ENCODE results near the gene DSC1.

DSC1 gene

GRCh38 chr18:31105733-31106132 lies 56.9 kb downstream of the DSC1 start:
- no peak overlapping the region for H3K27ac ChIP-seq (ENCODE audit: low read depth, low read length)
- H3K4me1 ChIP-seq (ENCODE audit: control insufficient read depth in 1 of 2, insufficient read depth in 2 of 2, low read length in 2 of 2), result peaks cover 7 to 10% of the 10 kb centered on the region in 2 donors

DNA sequence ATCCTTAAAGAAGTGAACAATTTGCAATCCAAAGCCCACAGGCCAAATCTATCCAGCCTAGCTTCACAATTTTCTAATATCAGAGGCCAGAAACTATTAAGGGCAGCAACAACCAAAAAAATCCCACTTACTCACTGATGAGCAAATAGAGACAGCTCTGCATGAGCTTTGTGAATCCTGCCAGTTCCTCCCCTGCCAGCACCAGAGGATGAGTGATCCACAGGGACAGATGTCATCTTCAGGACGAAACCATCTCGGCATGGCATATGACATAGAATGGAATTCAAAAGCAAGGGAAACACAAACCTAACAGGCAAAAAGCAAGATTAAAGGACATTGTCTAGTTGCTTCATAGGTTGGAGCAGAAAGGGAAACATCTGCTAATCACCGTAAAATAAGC lies 58.2 kb downstream of the DSC1 start:
- H3K36me3 ChIP-seq (ENCODE audit: control insufficient read depth in 1 of 2, insufficient read depth in 2 of 2, low read length in 2 of 2), result no peaks in the 10 kb centered on the region
- H3K4me1 ChIP-seq (ENCODE audit: control insufficient read depth in 1 of 2, insufficient read depth in 2 of 2, low read length in 2 of 2), result peaks cover 10 to 14% of the 10 kb centered on the region in 2 donors
- H3K27ac ChIP-seq (ENCODE audit: low read depth, low read length), result no peak overlapping the region
- H3K4me3 ChIP-seq (ENCODE audit: low read depth in 1 of 2, low read length in 2 of 2), result no peak overlapping the region
- no peaks in the 10 kb centered on the region for H3K9me3 ChIP-seq (ENCODE audit: control insufficient read depth in 1 of 2, low read length in 2 of 2)
- H3K9ac ChIP-seq (ENCODE audit: low read depth in 1 of 2, low read length in 2 of 2), result no peak overlapping the region
- no peaks in the 10 kb centered on the region for H3K27me3 ChIP-seq (ENCODE audit: control insufficient read depth in 1 of 2, insufficient read depth in 2 of 2, low read length in 2 of 2)

More at GRCh38 chr18:31105733-31106132, 56.9 kb downstream of the DSC1 start:
- no peaks in the 10 kb centered on the region for H3K9me3 ChIP-seq (ENCODE audit: control insufficient read depth in 1 of 2, low read length in 2 of 2)
- no peaks in the 10 kb centered on the region for H3K36me3 ChIP-seq (ENCODE audit: control insufficient read depth in 1 of 2, insufficient read depth in 2 of 2, low read length in 2 of 2)
- H3K9ac ChIP-seq (ENCODE audit: low read depth in 1 of 2, low read length in 2 of 2), result no peak overlapping the region
- no peaks in the 10 kb centered on the region for H3K27me3 ChIP-seq (ENCODE audit: control insufficient read depth in 1 of 2, insufficient read depth in 2 of 2, low read length in 2 of 2)
- H3K4me3 ChIP-seq (ENCODE audit: low read depth in 1 of 2, low read length in 2 of 2), result no peak overlapping the region

GRCh38 chr18:31103423-31103822 lies 59.2 kb downstream of the DSC1 start:
- no peaks in the 10 kb centered on the region for H3K27me3 ChIP-seq (ENCODE audit: control insufficient read depth in 1 of 2, insufficient read depth in 2 of 2, low read length in 2 of 2)
- H3K4me1 ChIP-seq (ENCODE audit: control insufficient read depth in 1 of 2, insufficient read depth in 2 of 2, low read length in 2 of 2), result peaks cover 16 to 19% of the 10 kb centered on the region in 2 donors
- no peaks in the 10 kb centered on the region for H3K9me3 ChIP-seq (ENCODE audit: control insufficient read depth in 1 of 2, low read length in 2 of 2)
- H3K27ac ChIP-seq (ENCODE audit: low read depth, low read length), result no peak overlapping the region
- H3K36me3 ChIP-seq (ENCODE audit: control insufficient read depth in 1 of 2, insufficient read depth in 2 of 2, low read length in 2 of 2), result no peaks in the 10 kb centered on the region
- no peak overlapping the region for H3K4me3 ChIP-seq (ENCODE audit: low read depth in 1 of 2, low read length in 2 of 2)
- H3K9ac ChIP-seq (ENCODE audit: low read depth in 1 of 2, low read length in 2 of 2), result no peak overlapping the region

DNA sequence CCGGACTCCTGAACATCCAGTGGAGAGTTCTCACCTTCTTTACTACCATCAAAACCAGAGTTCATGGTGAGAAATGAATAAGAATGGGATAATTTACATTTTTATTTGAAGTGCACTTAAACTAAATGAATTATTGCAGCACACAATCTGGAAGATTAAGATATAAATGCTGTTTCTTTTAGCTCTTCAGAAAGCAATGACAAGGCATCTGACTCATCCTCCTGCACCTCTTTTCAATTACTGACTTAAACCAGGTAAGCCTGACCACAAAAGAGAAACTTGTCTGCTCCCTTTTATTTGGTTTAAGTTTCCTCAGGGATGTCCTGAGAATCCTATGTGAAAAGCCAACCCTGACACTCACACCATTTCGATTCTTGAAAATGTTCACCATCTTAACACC lies 59.7 kb downstream of the DSC1 start:
- Histone ChIP-seq H3K4me3 (ENCODE audit: low read depth in 1 of 2, low read length in 2 of 2) (peak overlapping the region in 1 of 2 donors; percentile 76), H3K4me1 (ENCODE audit: control insufficient read depth in 1 of 2, insufficient read depth in 2 of 2, low read length in 2 of 2) (peaks cover 21 to 23% of the 10 kb centered on the region in 2 donors), H3K9ac (ENCODE audit: low read depth in 1 of 2, low read length in 2 of 2) (no peak overlapping the region), H3K36me3 (ENCODE audit: control insufficient read depth in 1 of 2, insufficient read depth in 2 of 2, low read length in 2 of 2) (no peaks in the 10 kb centered on the region), H3K27me3 (ENCODE audit: control insufficient read depth in 1 of 2, insufficient read depth in 2 of 2, low read length in 2 of 2) (no peaks in the 10 kb centered on the region), H3K9me3 (ENCODE audit: control insufficient read depth in 1 of 2, low read length in 2 of 2) (no peaks in the 10 kb centered on the region), H3K27ac (ENCODE audit: low read depth, low read length) (no peak overlapping the region)

GRCh38 chr18:31102025-31102684 lies 60.5 kb downstream of the DSC1 start, which contains the start of gene DSC2:
Gene DSC2 (minus strand): TSS chr18:31102421. CDS start chr18:31101971, 450 bp downstream.
- Histone ChIP-seq H3K4me1 (ENCODE audit: control insufficient read depth in 1 of 2, insufficient read depth in 2 of 2, low read length in 2 of 2) (peaks cover 22 to 23% of the 10 kb centered on the region in 2 donors), H3K9ac (ENCODE audit: low read depth in 1 of 2, low read length in 2 of 2) (peak within 1 kb of the TSS; percentile 68 to 93), H3K27me3 (ENCODE audit: control insufficient read depth in 1 of 2, insufficient read depth in 2 of 2, low read length in 2 of 2) (no peaks in the 10 kb centered on the region), H3K9me3 (ENCODE audit: control insufficient read depth in 1 of 2, low read length in 2 of 2) (no peaks in the 10 kb centered on the region), H3K4me3 (ENCODE audit: low read depth in 1 of 2, low read length in 2 of 2) (peak within 1 kb of the TSS; percentile 78 to 83), H3K36me3 (ENCODE audit: control insufficient read depth in 1 of 2, insufficient read depth in 2 of 2, low read length in 2 of 2) (no peaks in the 10 kb centered on the region), H3K27ac (ENCODE audit: low read depth, low read length) (peak within 1 kb of the TSS; percentile 90)

DNA sequence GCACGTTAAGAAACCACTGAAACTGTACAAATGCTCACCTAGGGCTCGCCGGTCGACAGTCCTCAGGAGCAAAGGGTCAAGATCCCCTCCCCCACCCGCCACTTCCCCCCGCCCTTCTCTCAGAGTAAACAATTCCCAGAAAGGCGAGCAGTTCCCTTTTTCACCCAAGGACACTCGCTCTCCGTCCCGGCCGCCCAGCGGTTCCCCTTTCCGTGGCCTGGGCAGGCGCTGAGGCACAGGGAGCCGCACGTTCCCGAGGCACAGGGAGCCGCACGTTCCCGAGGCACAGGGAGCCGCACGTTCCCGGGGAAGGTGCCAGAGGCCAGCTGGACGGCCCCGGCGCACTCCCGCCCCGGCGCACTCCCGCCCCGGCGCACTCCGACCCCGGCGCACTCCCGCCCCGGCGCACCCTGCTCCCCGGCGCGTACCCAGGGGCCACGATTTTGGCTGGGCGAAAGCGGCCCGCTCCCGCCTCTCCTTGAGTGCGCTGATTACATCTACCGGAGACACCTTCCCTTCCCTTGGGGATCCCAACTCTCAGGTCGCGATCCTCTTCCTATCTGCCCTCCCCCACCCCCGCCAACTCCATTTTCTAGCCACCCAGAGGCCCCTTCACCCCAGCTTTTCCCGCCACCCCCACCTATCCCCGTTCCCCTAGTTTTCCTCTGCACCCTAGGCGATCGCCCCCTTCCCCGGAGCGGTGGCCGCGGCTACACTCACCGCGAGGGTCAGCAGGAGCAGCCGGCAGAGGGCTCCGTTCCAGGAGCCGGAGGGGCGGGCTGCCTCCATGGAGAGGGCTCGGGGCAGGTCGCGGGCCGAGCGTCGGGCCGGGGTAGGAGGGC lies 61.3 kb downstream of the DSC1 start:
- Histone ChIP-seq H3K27me3 (ENCODE audit: control insufficient read depth in 1 of 2, insufficient read depth in 2 of 2, low read length in 2 of 2) (no peaks in the 10 kb centered on the region), H3K9ac (ENCODE audit: low read depth in 1 of 2, low read length in 2 of 2) (peak overlapping the region; percentile 69 to 93), H3K4me1 (ENCODE audit: control insufficient read depth in 1 of 2, insufficient read depth in 2 of 2, low read length in 2 of 2) (peaks cover 23 to 25% of the 10 kb centered on the region in 2 donors), H3K36me3 (ENCODE audit: control insufficient read depth in 1 of 2, insufficient read depth in 2 of 2, low read length in 2 of 2) (no peaks in the 10 kb centered on the region), H3K27ac (ENCODE audit: low read depth, low read length) (peak overlapping the region; percentile 90), H3K4me3 (ENCODE audit: low read depth in 1 of 2, low read length in 2 of 2) (peak overlapping the region; percentile 78 to 83), H3K9me3 (ENCODE audit: control insufficient read depth in 1 of 2, low read length in 2 of 2) (no peaks in the 10 kb centered on the region)

GRCh38 chr18:31100436-31101182 lies 62.0 kb downstream of the DSC1 start:
- Histone ChIP-seq H3K9ac (ENCODE audit: low read depth in 1 of 2, low read length in 2 of 2) (peak overlapping the region; percentile 69 to 93), H3K36me3 (ENCODE audit: control insufficient read depth in 1 of 2, insufficient read depth in 2 of 2, low read length in 2 of 2) (no peaks in the 10 kb centered on the region)

GRCh38 chr18:31099450-31100230 lies 63.0 kb downstream of the DSC1 start:
- Histone ChIP-seq H3K27ac (ENCODE audit: low read depth, low read length) (peak overlapping the region; percentile 54), H3K27me3 (ENCODE audit: control insufficient read depth in 1 of 2, insufficient read depth in 2 of 2, low read length in 2 of 2) (no peaks in the 10 kb centered on the region), H3K4me1 (ENCODE audit: control insufficient read depth in 1 of 2, insufficient read depth in 2 of 2, low read length in 2 of 2) (peaks cover 31 to 39% of the 10 kb centered on the region in 2 donors), H3K9me3 (ENCODE audit: control insufficient read depth in 1 of 2, low read length in 2 of 2) (no peaks in the 10 kb centered on the region), H3K36me3 (ENCODE audit: control insufficient read depth in 1 of 2, insufficient read depth in 2 of 2, low read length in 2 of 2) (no peaks in the 10 kb centered on the region), H3K4me3 (ENCODE audit: low read depth in 1 of 2, low read length in 2 of 2) (peak overlapping the region; percentile 78 to 83), H3K9ac (ENCODE audit: low read depth in 1 of 2, low read length in 2 of 2) (peak overlapping the region; percentile 49 to 93)

More at GRCh38 chr18:31100436-31101182, 62.0 kb downstream of the DSC1 start:
- Histone ChIP-seq H3K4me1 (ENCODE audit: control insufficient read depth in 1 of 2, insufficient read depth in 2 of 2, low read length in 2 of 2) (peaks cover 25 to 33% of the 10 kb centered on the region in 2 donors), H3K4me3 (ENCODE audit: low read depth in 1 of 2, low read length in 2 of 2) (peak overlapping the region; percentile 78 to 83), H3K27ac (ENCODE audit: low read depth, low read length) (peak overlapping the region; percentile 90), H3K9me3 (ENCODE audit: control insufficient read depth in 1 of 2, low read length in 2 of 2) (no peaks in the 10 kb centered on the region), H3K27me3 (ENCODE audit: control insufficient read depth in 1 of 2, insufficient read depth in 2 of 2, low read length in 2 of 2) (no peaks in the 10 kb centered on the region)

GRCh38 chr18:31098878-31099277 lies 63.8 kb downstream of the DSC1 start:
- Histone ChIP-seq H3K4me1 (ENCODE audit: control insufficient read depth in 1 of 2, insufficient read depth in 2 of 2, low read length in 2 of 2) (peaks cover 31 to 43% of the 10 kb centered on the region in 2 donors), H3K36me3 (ENCODE audit: control insufficient read depth in 1 of 2, insufficient read depth in 2 of 2, low read length in 2 of 2) (no peaks in the 10 kb centered on the region), H3K27me3 (ENCODE audit: control insufficient read depth in 1 of 2, insufficient read depth in 2 of 2, low read length in 2 of 2) (no peaks in the 10 kb centered on the region), H3K4me3 (ENCODE audit: low read depth in 1 of 2, low read length in 2 of 2) (peak overlapping the region; percentile 48 to 83), H3K27ac (ENCODE audit: low read depth, low read length) (peak overlapping the region; percentile 47), H3K9ac (ENCODE audit: low read depth in 1 of 2, low read length in 2 of 2) (peak overlapping the region; percentile 22 to 29), H3K9me3 (ENCODE audit: control insufficient read depth in 1 of 2, low read length in 2 of 2) (no peaks in the 10 kb centered on the region)

All from duodenal mucosa (tissue), 2 donors.